B cell (primary cell): ENCODE data around the gene REM2. TPM values are rescaled to one million over a fixed set of nuclear protein-coding genes. Genes with fewer than 3 reads are reported as not detected.

Experiments
- ATAC-seq: fragments of 200-7000 bp; cut with Tn5 transposase; one replicate; pipeline ENCODE4 v1.10.0; 2021; ENCODE audit warnings: low read depth, mild to moderate bottlenecking, moderate number of reproducible peaks, moderate library complexity
- CTCF ChIA-PET: fragments of 350-600 bp; sonication (Branson Sonifier 250); formaldehyde crosslinking; loops from one replicate; lab custom pipeline; 2021; ENCODE audit warnings: antibody characterized with exemption, inconsistent platforms; lab: Charles Lee
- POLR2A ChIA-PET: fragments of 350-600 bp; sonication (Branson Sonifier 250); formaldehyde crosslinking; loops from one replicate; lab custom pipeline; 2021; ENCODE audit warnings: antibody characterized with exemption; lab: Charles Lee
- DNase-seq: peaks from one replicate; pipeline ENCODE4 v3.0.0; 2013
- H2AFZ ChIP-seq: 2 replicates; pipeline ENCODE4 v1.6.1; 2012; ENCODE audit warnings: mild to moderate bottlenecking, low read depth, low read length; ENCODE audit not compliant: insufficient read depth, poor library complexity, severe bottlenecking
- H3K27ac ChIP-seq, 2 donors: 1 replicate in 1 of 2; 2 replicates in 1 of 2; pipeline ENCODE4 v1.5.1; 2012 to 2013; ENCODE audit warnings: low read length in 2 of 2, mild to moderate bottlenecking in 2 of 2, moderate library complexity in 1 of 2
- H3K27me3 ChIP-seq, 4 experiments: fragments of 200-600 bp in 1 of 4; sonication (generic) in 1 of 4; replicated peaks in 1 of 4; 1 replicate in 2 of 4; 2 replicates in 2 of 4; pipeline versions ENCODE4 v1.6.1 to v1.7.0; 2013 to 2016; ENCODE audit warnings: low read length in 3 of 4, mild to moderate bottlenecking in 2 of 4, mixed read lengths in 1 of 4, moderate library complexity in 1 of 4; ENCODE audit not compliant: insufficient read depth in 4 of 4, control insufficient read depth in 3 of 4; ENCODE audit errors: control extremely low read depth in 1 of 4
- H3K36me3 ChIP-seq, 2 experiments: replicated peaks in 1 of 2; 1 replicate in 1 of 2; 2 replicates in 1 of 2; pipeline versions ENCODE4 v1.6.1 to v1.7.1; 2013; ENCODE audit warnings: low read length in 1 of 2; ENCODE audit not compliant: insufficient read depth in 2 of 2, control insufficient read depth in 1 of 2; ENCODE audit errors: control extremely low read depth in 1 of 2, extremely low read depth in 1 of 2
- H3K4me1 ChIP-seq, 2 donors: fragments of 200-600 bp in 1 of 2; sonication (generic) in 1 of 2; 1 replicate in 1 of 2; 2 replicates in 1 of 2; pipeline versions ENCODE4 v1.5.1 to v1.6.1; 2013 to 2017; ENCODE audit warnings: low read length in 2 of 2; ENCODE audit not compliant: control insufficient read depth in 2 of 2, insufficient read depth in 2 of 2
- H3K4me2 ChIP-seq: replicated peaks from 2 replicates; pipeline ENCODE3; 2012; ENCODE audit warnings: mild to moderate bottlenecking, low read depth, low read length; ENCODE audit not compliant: poor library complexity, severe bottlenecking
- H3K4me3 ChIP-seq, 5 experiments: fragments of 200-600 bp in 1 of 5; sonication (generic) in 1 of 5; 1 replicate in 3 of 5; 2 replicates in 2 of 5; pipeline versions ENCODE4 v1.5.1 to v1.7.0; 2011 to 2016; ENCODE audit warnings: low read length in 4 of 5, mild to moderate bottlenecking in 4 of 5, low read depth in 2 of 5, control low read depth in 1 of 5, moderate library complexity in 1 of 5; ENCODE audit not compliant: insufficient read depth in 1 of 5; ENCODE audit errors: control extremely low read depth in 1 of 5, extremely low read depth in 1 of 5
- H3K79me2 ChIP-seq: fragments of 200-600 bp; sonication (generic); one replicate; pipeline ENCODE4 v1.6.0; 2016; ENCODE audit warnings: low read length; ENCODE audit not compliant: control insufficient read depth, insufficient read depth
- H3K9ac ChIP-seq: fragments of 200-600 bp; sonication (generic); 2 replicates; pipeline ENCODE4 v1.6.1; 2017; ENCODE audit warnings: mild to moderate bottlenecking, low read length, moderate library complexity
- H3K9me3 ChIP-seq, 3 donors: one replicate each; pipeline versions ENCODE4 v1.6.1 to v1.7.1; 2013; ENCODE audit warnings: low read length in 2 of 3; ENCODE audit not compliant: control insufficient read depth in 2 of 3, insufficient read depth in 1 of 3; ENCODE audit errors: control extremely low read depth in 1 of 3
- H4K20me1 ChIP-seq: 2 replicates; pipeline ENCODE4 v1.6.0; 2012; ENCODE audit warnings: mild to moderate bottlenecking, low read length; ENCODE audit not compliant: insufficient read depth, control insufficient read depth, poor library complexity, severe bottlenecking
- H3K27ac Mint-ChIP-seq: one replicate; pipeline ENCODE4 v1.8.0; 2021; ENCODE audit warnings: mixed read lengths
- H3K27me3 Mint-ChIP-seq: one replicate; pipeline ENCODE4 v1.8.0; 2021; ENCODE audit warnings: mixed read lengths
- H3K4me1 Mint-ChIP-seq: one replicate; pipeline ENCODE4 v1.8.0; 2021; ENCODE audit warnings: mixed read lengths
- H3K4me3 Mint-ChIP-seq: one replicate; pipeline ENCODE4 v1.8.0; 2021; ENCODE audit warnings: mixed read lengths
- H3K9me3 Mint-ChIP-seq: one replicate; pipeline ENCODE4 v1.8.0; 2022; ENCODE audit warnings: mixed read lengths; ENCODE audit not compliant: insufficient read depth
- EZH2 ChIP-seq: IDR thresholded peaks from 2 replicates; pipeline ENCODE4 v1.6.1; 2012; ENCODE audit warnings: borderline replicate concordance, low read depth, mild to moderate bottlenecking, moderate library complexity, low read length; ENCODE audit not compliant: insufficient read depth, poor library complexity, severe bottlenecking
- WGBS: methylation state at CpG from one replicate; pipeline ENCODE4 v1.1.5; 2013; ENCODE audit warnings: missing lambda C conversion rate; ENCODE audit not compliant: insufficient coverage; 5-methylcytosine and 5-hydroxymethylcytosine counted together
- intact Hi-C: fragments of 100-400 bp; cut with micrococcal nuclease; formaldehyde crosslinking; loops from one replicate; pipeline ENCODE4 v1.10.0; 2022
- polyA plus RNA-seq: library from polyadenylated mRNA; depleted of rRNA; stranded (reverse); fragments of >200 nt; gene quantifications from 2 replicates; pipeline ENCODE4 v1.2.3, GENCODE V29; 2012
- total RNA-seq, 2 donors: library from RNA; stranded (reverse); fragments of 120-200 nt in 1 of 2; gene quantifications; 1 replicate in 1 of 2; 2 replicates in 1 of 2; pipeline versions ENCODE4 v1.2.3 to v1.2.4, GENCODE V29; 2013 to 2022
- TF ChIP-seq, protein P1 (sequence below): fragments of 200-600 bp; IDR thresholded peaks from one replicate; pipeline ENCODE4 v1.8.0; 2022; ENCODE audit warnings: antibody characterized with exemption, mild to moderate bottlenecking

Gene REM2
- total and polyA plus RNA-seq, 2 donors (not counting 1 experiment from before 2014, with no cell fraction given) = 5.6 to 12.9 TPM

DNA sequence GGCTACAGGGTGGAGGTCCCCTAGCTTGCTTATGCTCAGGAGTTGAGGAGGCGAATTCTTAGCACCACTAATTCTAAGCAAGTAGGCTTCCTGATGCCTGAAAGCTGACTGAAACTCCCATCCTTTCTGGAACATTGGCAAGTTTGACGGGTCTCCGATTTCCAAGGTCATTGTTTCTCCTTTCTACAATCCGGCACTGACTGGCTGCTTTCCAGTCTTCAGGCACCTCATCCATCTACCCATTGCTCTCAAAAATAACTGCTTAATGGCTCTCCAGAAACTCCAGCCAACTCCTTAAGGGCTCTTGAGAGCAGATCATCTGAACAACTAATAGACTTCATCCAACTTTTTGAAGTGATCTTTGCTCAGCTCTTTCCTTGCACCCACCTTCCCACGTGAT is 13.3 kb downstream of the REM2 start:
- no peak for TF ChIP-seq EZH2
- TF ChIP-seq, protein P1, sequence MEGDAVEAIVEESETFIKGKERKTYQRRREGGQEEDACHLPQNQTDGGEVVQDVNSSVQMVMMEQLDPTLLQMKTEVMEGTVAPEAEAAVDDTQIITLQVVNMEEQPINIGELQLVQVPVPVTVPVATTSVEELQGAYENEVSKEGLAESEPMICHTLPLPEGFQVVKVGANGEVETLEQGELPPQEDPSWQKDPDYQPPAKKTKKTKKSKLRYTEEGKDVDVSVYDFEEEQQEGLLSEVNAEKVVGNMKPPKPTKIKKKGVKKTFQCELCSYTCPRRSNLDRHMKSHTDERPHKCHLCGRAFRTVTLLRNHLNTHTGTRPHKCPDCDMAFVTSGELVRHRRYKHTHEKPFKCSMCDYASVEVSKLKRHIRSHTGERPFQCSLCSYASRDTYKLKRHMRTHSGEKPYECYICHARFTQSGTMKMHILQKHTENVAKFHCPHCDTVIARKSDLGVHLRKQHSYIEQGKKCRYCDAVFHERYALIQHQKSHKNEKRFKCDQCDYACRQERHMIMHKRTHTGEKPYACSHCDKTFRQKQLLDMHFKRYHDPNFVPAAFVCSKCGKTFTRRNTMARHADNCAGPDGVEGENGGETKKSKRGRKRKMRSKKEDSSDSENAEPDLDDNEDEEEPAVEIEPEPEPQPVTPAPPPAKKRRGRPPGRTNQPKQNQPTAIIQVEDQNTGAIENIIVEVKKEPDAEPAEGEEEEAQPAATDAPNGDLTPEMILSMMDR = no peak
- Histone ChIP-seq H3K36me3 (peaks cover 2 to 25% of the 10 kb centered on the region in 2 experiments), H3K4me3 (no peak overlapping the region), H4K20me1 (no peaks in the 10 kb centered on the region), H2AFZ (no peak overlapping the region), H3K4me1 (peaks cover 3 to 6% of the 10 kb centered on the region in 2 donors), H3K4me2 (no peak overlapping the region), H3K27ac (no peak overlapping the region), H3K9ac (no peak overlapping the region), H3K9me3 (no peaks in the 10 kb centered on the region), H3K79me2 (peaks cover 3% of the 10 kb centered on the region), H3K27me3 (no peaks in the 10 kb centered on the region)
- ChIA-PET CTCF (interaction anchor here (0.6 to 2.8 kb wide), 12 partner anchors 10 to 332 kb away, joined by 3 to 14 read pairs (median 4); partner anchors contain the start of gene LRP10), POLR2A (interaction anchor here (1.1 to 1.7 kb wide), 2 partner anchors 8 to 24 kb away, joined by 6 to 7 read pairs; no protein-coding TSS in a partner anchor)
- intact Hi-C loops = no loop called here
- Mint-ChIP-seq H3K27me3 (no peaks in the 10 kb centered on the region), H3K4me3 (no peak overlapping the region), H3K27ac (peak overlapping the region; percentile 53), H3K4me1 (peaks cover 10% of the 10 kb centered on the region), H3K9me3 (no peaks in the 10 kb centered on the region)
- DNase-seq (no peak), ATAC-seq (no peak)
- WGBS = 98% methylated on average over 4 of the region's 5 CpGs

DNA sequence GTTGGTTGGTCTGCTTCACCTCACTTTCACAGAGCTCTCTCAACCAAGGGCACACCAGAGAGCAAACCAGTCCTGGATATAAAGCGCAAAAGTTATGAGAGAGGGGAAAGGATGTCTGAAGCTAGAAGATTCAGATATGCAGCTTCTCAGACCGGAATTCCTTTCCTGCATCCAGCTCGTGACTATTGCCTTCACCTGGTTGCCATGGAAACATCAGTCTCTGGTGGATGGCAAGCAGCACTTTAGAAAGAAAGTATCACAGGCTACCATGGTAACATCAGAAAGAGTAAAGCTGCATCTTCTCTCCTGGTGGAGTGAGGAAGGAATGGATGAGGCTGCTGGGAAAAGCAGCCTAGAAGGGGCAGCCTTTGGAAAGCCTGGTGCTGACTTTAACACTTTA is 13.7 kb downstream of the REM2 start:
- peaks cover 10% of the 10 kb centered on the region for H3K4me1 Mint-ChIP-seq
- Histone ChIP-seq H3K79me2 (peaks cover 3% of the 10 kb centered on the region), H3K4me2 (no peak overlapping the region), H3K9ac (no peak overlapping the region), H3K9me3 (no peaks in the 10 kb centered on the region), H2AFZ (no peak overlapping the region), H3K27ac (no peak overlapping the region), H3K27me3 (no peaks in the 10 kb centered on the region), H3K36me3 (peaks cover 4 to 29% of the 10 kb centered on the region in 2 experiments), H4K20me1 (no peaks in the 10 kb centered on the region), H3K4me1 (peaks cover 3 to 6% of the 10 kb centered on the region in 2 donors), H3K4me3 (no peak overlapping the region)
- 100% methylated on average over 3 of the region's 3 CpGs for WGBS
- no peaks in the 10 kb centered on the region for H3K9me3 Mint-ChIP-seq
- H3K27me3 Mint-ChIP-seq = no peaks in the 10 kb centered on the region
- no peak overlapping the region for H3K4me3 Mint-ChIP-seq
- ATAC-seq (no peak), DNase-seq (no peak)
- TF ChIP-seq, protein P1 = no peak
- no peak for TF ChIP-seq EZH2
- no peak overlapping the region for H3K27ac Mint-ChIP-seq
- ChIA-PET CTCF (interaction anchor here (1.0 to 2.8 kb wide), 9 partner anchors 10 to 326 kb away, joined by 3 to 14 read pairs (median 5); partner anchors contain the start of gene LRP10), POLR2A (interaction anchor here (1.1 to 1.7 kb wide), 2 partner anchors 8 to 24 kb away, joined by 6 to 7 read pairs; no protein-coding TSS in a partner anchor)
- intact Hi-C loops = no loop called here
